PC-9 (cell line): ENCODE results near the gene ITGAV. TPM values are rescaled to one million over a fixed set of nuclear protein-coding genes. Genes with fewer than 3 reads are reported as not detected.

Source experiments
- BruUV-seq: library from RNA; stranded (reverse); fragments of 400-500 nt; replicated peaks from 2 replicates; lab custom pipeline; 2021; lab: Mats Ljungman, UMichigan
- CTCF ChIA-PET: fragments of 300-600 bp; sonication (Branson Sonifier 250); formaldehyde crosslinking; loops from one replicate; lab custom pipeline; 2022; ENCODE audit warnings: antibody characterized with exemption; lab: Charles Lee
- POLR2A ChIA-PET: fragments of 300-600 bp; sonication (Branson Sonifier 250); formaldehyde crosslinking; loops from one replicate; lab custom pipeline; 2022; ENCODE audit warnings: antibody characterized with exemption; ENCODE audit not compliant: unreplicated experiment; lab: Charles Lee
- DNase-seq, 2 experiments: peaks; one replicate each; pipeline versions ENCODE4 v3.0.0 to v3.0.0-alpha.2; 2015 to 2022; ENCODE audit warnings: mixed read lengths in 1 of 2
- H2AFZ ChIP-seq: fragments of 200-600 bp; sonication (generic); 2 replicates; pipeline ENCODE4 v1.8.1; 2017; ENCODE audit warnings: antibody characterized with exemption
- H3F3A ChIP-seq: fragments of 200-600 bp; sonication (generic); 2 replicates; pipeline ENCODE4 v1.8.1; 2017; ENCODE audit warnings: antibody characterized with exemption, mild to moderate bottlenecking, low read depth; ENCODE audit not compliant: insufficient read depth
- H3K27ac ChIP-seq: fragments of 200-600 bp; sonication (generic); 2 replicates; pipeline ENCODE4 v1.6.1; 2016; ENCODE audit warnings: mixed run types
- H3K27me3 ChIP-seq: fragments of 200-600 bp; sonication (generic); 2 replicates; pipeline ENCODE4 v1.6.1; 2016; ENCODE audit warnings: low read depth, mixed run types; ENCODE audit not compliant: insufficient read depth
- H3K36me3 ChIP-seq: fragments of 200-600 bp; sonication (generic); 2 replicates; pipeline ENCODE4 v1.6.1; 2016; ENCODE audit warnings: low read depth, mixed run types
- H3K4me1 ChIP-seq: fragments of 200-600 bp; sonication (generic); replicated peaks from 2 replicates; pipeline ENCODE4 v1.6.1; 2016; ENCODE audit warnings: mixed run types; ENCODE audit not compliant: insufficient read depth
- H3K4me2 ChIP-seq: fragments of 200-600 bp; sonication (generic); 2 replicates; pipeline ENCODE4 v1.6.1; 2017; ENCODE audit warnings: mixed run types
- H3K4me3 ChIP-seq: fragments of 200-600 bp; sonication (generic); 2 replicates; pipeline ENCODE4 v1.6.1; 2016; ENCODE audit warnings: mixed run types
- H3K79me2 ChIP-seq: fragments of 200-600 bp; sonication (generic); 2 replicates; pipeline ENCODE4 v1.6.1; 2017; ENCODE audit warnings: low read depth, mixed run types
- H3K9me2 ChIP-seq: fragments of 200-600 bp; sonication (generic); 2 replicates; pipeline ENCODE4 v1.8.1; 2017; ENCODE audit warnings: mild to moderate bottlenecking; ENCODE audit not compliant: insufficient read depth
- H3K9me3 ChIP-seq: fragments of 200-600 bp; sonication (generic); 2 replicates; pipeline ENCODE4 v1.8.1; 2016; ENCODE audit warnings: low read depth; ENCODE audit not compliant: insufficient read depth
- H4K20me1 ChIP-seq: fragments of 200-600 bp; sonication (generic); 2 replicates; pipeline ENCODE4 v1.8.1; 2017; ENCODE audit not compliant: insufficient read depth
- CTCF ChIP-seq: fragments of 200-600 bp; sonication (generic); conservative IDR thresholded peaks from 2 replicates; pipeline ENCODE4 v1.6.1; 2017; ENCODE audit warnings: mixed run types, antibody characterized with exemption, mild to moderate bottlenecking, moderate library complexity
- EZH2 ChIP-seq: fragments of 200-600 bp; sonication (generic); IDR thresholded peaks from 2 replicates; pipeline ENCODE4 v1.8.0; 2017; ENCODE audit warnings: antibody characterized with exemption, low read depth
- intact Hi-C: fragments of 100-400 bp; cut with micrococcal nuclease; formaldehyde crosslinking; loops from one replicate; pipeline ENCODE4 v1.10.0; 2022; ENCODE audit not compliant: unreplicated experiment
- total RNA-seq: library from RNA; stranded (reverse); gene quantifications from 2 replicates; pipeline ENCODE4 v1.2.3, GENCODE V29; 2021

ITGAV gene
- total RNA-seq, 1 experiment from 2014 or later = 28.0 TPM

GRCh38 chr2:186718903-186719302, 129.0 kb downstream of the ITGAV start:
- ChIA-PET CTCF (no interaction called here), POLR2A (no interaction called here)
- H3K4me3 ChIP-seq = no peak overlapping the region
- no peak overlapping the region for H3K27ac ChIP-seq
- no peaks in the 10 kb centered on the region for H3F3A ChIP-seq
- no TSS peak for BruUV-seq
- no peaks in the 10 kb centered on the region for H3K27me3 ChIP-seq
- no peaks in the 10 kb centered on the region for H3K9me3 ChIP-seq
- H3K79me2 ChIP-seq = no peaks in the 10 kb centered on the region
- H4K20me1 ChIP-seq = no peaks in the 10 kb centered on the region
- H3K9me2 ChIP-seq = no peaks in the 10 kb centered on the region
- no peak overlapping the region for H2AFZ ChIP-seq
- TF ChIP-seq CTCF (no peak), EZH2 (no peak)
- H3K4me2 ChIP-seq = no peak overlapping the region
- DNase-seq = no peak
- H3K4me1 ChIP-seq = no peaks in the 10 kb centered on the region
- no peaks in the 10 kb centered on the region for H3K36me3 ChIP-seq
- intact Hi-C loops = no loop called here

GRCh38 chr2:186721956-186722355, 132.1 kb downstream of the ITGAV start:
- ChIA-PET POLR2A (no interaction called here), CTCF (no interaction called here)
- no peak for TF ChIP-seq CTCF
- TF ChIP-seq EZH2 = no peak
- no peak for DNase-seq
- no peaks in the 10 kb centered on the region for H3K4me1 ChIP-seq
- no TSS peak for BruUV-seq
- H3K27me3 ChIP-seq = no peaks in the 10 kb centered on the region
- no peak overlapping the region for H3K27ac ChIP-seq
- no peak overlapping the region for H3K4me2 ChIP-seq
- H3K9me2 ChIP-seq = no peaks in the 10 kb centered on the region
- no peak overlapping the region for H2AFZ ChIP-seq
- intact Hi-C loops = no loop called here
- no peaks in the 10 kb centered on the region for H3F3A ChIP-seq
- no peaks in the 10 kb centered on the region for H3K79me2 ChIP-seq
- H3K36me3 ChIP-seq = no peaks in the 10 kb centered on the region
- no peak overlapping the region for H3K4me3 ChIP-seq
- H4K20me1 ChIP-seq = no peaks in the 10 kb centered on the region
- no peaks in the 10 kb centered on the region for H3K9me3 ChIP-seq

- H3K9me2 ChIP-seq = no peaks in the 10 kb centered on the region
- H3K27me3 ChIP-seq = no peaks in the 10 kb centered on the region
- H3K9me3 ChIP-seq = no peaks in the 10 kb centered on the region
- no peak overlapping the region for H3K4me2 ChIP-seq
- H3K4me1 ChIP-seq = no peaks in the 10 kb centered on the region
- no peaks in the 10 kb centered on the region for H3F3A ChIP-seq
- no peaks in the 10 kb centered on the region for H3K79me2 ChIP-seq
- H3K4me3 ChIP-seq = no peak overlapping the region
- no TSS peak for BruUV-seq
- ChIA-PET POLR2A (no interaction called here), CTCF (no interaction called here)
- H4K20me1 ChIP-seq = no peaks in the 10 kb centered on the region
- intact Hi-C loops = no loop called here
- no peak overlapping the region for H3K27ac ChIP-seq
- DNase-seq = no peak
- no peak overlapping the region for H2AFZ ChIP-seq
- TF ChIP-seq CTCF = no peak
- TF ChIP-seq EZH2 = no peak
- no peaks in the 10 kb centered on the region for H3K36me3 ChIP-seq
Observed at GRCh38 chr2:186724736-186725135, 134.9 kb downstream of the ITGAV start.
